Kidney epithelial cell (primary cell): ENCODE measurements around the gene WSB2. TPM values are rescaled to one million over a fixed set of nuclear protein-coding genes. Genes with fewer than 3 reads are reported as not detected.

Experiments
- DNase-seq: peaks from one replicate; pipeline ENCODE4 v3.0.0-alpha.2; 2010; ENCODE audit warnings: low read depth
- H3K27me3 ChIP-seq: 2 replicates; pipeline ENCODE4 v1.6.0; 2011; ENCODE audit warnings: low read length; ENCODE audit not compliant: control insufficient read depth, insufficient read depth
- H3K36me3 ChIP-seq: 2 replicates; pipeline ENCODE4 v1.5.1; 2011; ENCODE audit warnings: low read length; ENCODE audit not compliant: control insufficient read depth, insufficient read depth
- H3K4me3 ChIP-seq: 2 replicates; pipeline ENCODE4 v1.5.1; 2011; ENCODE audit warnings: low read depth, mild to moderate bottlenecking, control low read depth, low read length
- total RNA-seq: library from RNA; depleted of rRNA; stranded (reverse); fragments of >200 nt; gene quantifications from 2 replicates; pipeline ENCODE4 v1.2.3, GENCODE V29; 2015
- TF ChIP-seq, protein P1 (sequence below): IDR thresholded peaks from 2 replicates; pipeline ENCODE4 v1.5.1; 2011; ENCODE audit warnings: mild to moderate bottlenecking, moderate library complexity, low read length, control low read depth, inconsistent platforms; ENCODE audit not compliant: insufficient read depth, poor library complexity, severe bottlenecking

The WSB2 gene
- total RNA-seq, 1 donor from 2014 or later: 81.1 TPM

DNA sequence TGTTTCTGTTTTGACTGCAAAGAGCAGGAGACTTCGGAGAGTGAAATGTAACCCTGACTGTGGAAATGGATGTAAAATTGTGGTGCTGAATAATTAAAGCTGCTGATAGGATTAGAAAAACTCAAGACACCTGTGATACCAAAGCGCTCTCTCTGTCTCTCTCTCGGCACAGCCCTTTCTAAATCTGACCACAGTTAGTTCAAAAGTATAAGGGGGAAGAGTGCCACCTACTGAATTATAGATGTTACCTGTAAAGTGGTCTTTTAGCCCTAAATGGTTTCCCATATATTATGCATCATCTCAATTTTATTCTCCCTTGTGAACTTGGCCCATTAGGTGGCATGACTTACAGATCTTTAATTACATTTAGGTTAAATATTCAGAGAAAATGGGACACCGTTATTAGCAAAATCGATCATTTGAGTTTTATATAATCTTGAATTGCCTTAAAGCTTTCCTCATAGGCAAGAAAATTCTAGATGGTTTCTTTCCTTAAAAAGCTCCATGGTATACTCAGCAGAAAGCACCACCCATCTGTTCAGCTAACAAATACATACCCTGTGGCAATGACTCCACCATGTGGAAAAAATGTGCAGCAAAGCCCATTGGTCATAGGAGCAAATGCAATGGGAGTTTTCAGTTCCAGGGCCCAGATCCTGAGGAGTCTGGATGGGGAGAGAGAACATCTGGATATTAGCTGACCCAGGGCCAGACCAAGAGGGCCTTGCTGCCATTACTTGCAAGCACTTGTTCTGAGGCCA, 26.4 kb downstream of the WSB2 start:
- Histone ChIP-seq H3K36me3 (peaks cover 8% of the 10 kb centered on the region), H3K4me3 (no peak overlapping the region), H3K27me3 (no peaks in the 10 kb centered on the region)
- TF ChIP-seq, protein P1, sequence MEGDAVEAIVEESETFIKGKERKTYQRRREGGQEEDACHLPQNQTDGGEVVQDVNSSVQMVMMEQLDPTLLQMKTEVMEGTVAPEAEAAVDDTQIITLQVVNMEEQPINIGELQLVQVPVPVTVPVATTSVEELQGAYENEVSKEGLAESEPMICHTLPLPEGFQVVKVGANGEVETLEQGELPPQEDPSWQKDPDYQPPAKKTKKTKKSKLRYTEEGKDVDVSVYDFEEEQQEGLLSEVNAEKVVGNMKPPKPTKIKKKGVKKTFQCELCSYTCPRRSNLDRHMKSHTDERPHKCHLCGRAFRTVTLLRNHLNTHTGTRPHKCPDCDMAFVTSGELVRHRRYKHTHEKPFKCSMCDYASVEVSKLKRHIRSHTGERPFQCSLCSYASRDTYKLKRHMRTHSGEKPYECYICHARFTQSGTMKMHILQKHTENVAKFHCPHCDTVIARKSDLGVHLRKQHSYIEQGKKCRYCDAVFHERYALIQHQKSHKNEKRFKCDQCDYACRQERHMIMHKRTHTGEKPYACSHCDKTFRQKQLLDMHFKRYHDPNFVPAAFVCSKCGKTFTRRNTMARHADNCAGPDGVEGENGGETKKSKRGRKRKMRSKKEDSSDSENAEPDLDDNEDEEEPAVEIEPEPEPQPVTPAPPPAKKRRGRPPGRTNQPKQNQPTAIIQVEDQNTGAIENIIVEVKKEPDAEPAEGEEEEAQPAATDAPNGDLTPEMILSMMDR: peak; percentile 43
- DNase-seq: no peak

- no peak for DNase-seq
- peaks cover 8% of the 10 kb centered on the region for H3K36me3 ChIP-seq
- no peaks in the 10 kb centered on the region for H3K27me3 ChIP-seq
- TF ChIP-seq, protein P1: no peak
- no peak overlapping the region for H3K4me3 ChIP-seq
Measured at GRCh38 chr12:118033902-118034301, 27.1 kb downstream of the WSB2 start.

DNA sequence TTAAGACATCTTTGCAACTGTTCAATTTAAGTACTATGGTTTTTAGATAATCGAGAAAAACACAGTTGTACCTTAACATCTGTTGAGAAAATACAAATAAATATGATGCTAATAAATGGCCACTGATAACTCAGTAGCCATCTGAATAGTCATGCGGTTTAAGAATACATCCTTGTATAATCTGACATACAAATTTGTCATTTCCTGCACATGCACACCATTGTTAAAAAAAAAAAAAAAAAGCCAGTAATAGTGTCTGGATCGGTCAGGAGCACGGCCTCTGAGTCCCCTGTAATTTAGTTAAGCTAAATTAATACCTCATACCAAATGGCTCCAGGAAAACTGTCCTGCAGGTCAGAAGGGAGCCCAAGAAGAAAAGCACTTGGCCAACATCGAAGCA, 27.7 kb downstream of the WSB2 start:
- TF ChIP-seq, protein P1: no peak
- Histone ChIP-seq H3K36me3 (peaks cover 8% of the 10 kb centered on the region), H3K27me3 (no peaks in the 10 kb centered on the region), H3K4me3 (no peak overlapping the region)
- DNase-seq: no peak

DNA sequence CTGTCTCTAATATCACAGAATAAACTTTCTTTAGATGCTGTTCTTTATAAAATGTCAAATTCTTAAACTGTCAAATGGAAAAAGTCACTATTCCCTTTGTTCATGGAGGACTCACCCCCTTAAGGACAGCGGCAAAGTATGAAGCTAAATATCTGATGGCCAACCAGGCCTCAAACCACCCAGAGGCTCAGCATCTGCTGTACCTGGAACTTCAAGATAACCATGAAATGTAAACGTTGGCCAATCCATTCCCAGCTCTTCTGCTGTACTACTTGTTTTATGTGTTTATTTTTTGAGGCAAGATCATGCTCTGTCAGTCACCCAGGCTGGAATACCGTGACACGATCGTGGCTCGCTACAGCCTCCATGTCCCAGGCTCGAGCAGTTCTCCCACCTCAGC, 28.8 kb downstream of the WSB2 start:
- peaks cover 8% of the 10 kb centered on the region for H3K36me3 ChIP-seq
- TF ChIP-seq, protein P1: no peak
- no peak for DNase-seq

GRCh38 chr12:118029166-118029565, 31.8 kb downstream of the WSB2 start:
- H3K27me3 ChIP-seq: no peaks in the 10 kb centered on the region
- TF ChIP-seq, protein P1: no peak
- no peak for DNase-seq
- H3K36me3 ChIP-seq: peaks cover 3% of the 10 kb centered on the region
- H3K4me3 ChIP-seq: no peak overlapping the region

More for the DNA sequence above, 28.8 kb downstream of the WSB2 start:
- no peak overlapping the region for H3K4me3 ChIP-seq
- H3K27me3 ChIP-seq: no peaks in the 10 kb centered on the region

GRCh38 chr12:118025168-118025567, 35.8 kb downstream of the WSB2 start:
- H3K4me3 ChIP-seq: no peak overlapping the region
- no peaks in the 10 kb centered on the region for H3K36me3 ChIP-seq
- DNase-seq: no peak
- TF ChIP-seq, protein P1: no peak
- no peaks in the 10 kb centered on the region for H3K27me3 ChIP-seq
